Measurements from ENCODE around the gene ARHGEF3.

- TF ChIP-seq CTCF (IDR thresholded peaks at IDR 0.05), result no peak
- no peak for TF ChIP-seq ZFX (IDR thresholded peaks at IDR 0.05; ENCODE audit: borderline replicate concordance)
Observed at GRCh38 chr3:56681984-56682461, 119.7 kb downstream of the ARHGEF3 start.
